Small intestine (tissue), 16 donors: ENCODE measurements around the gene SLC30A5. TPM values are rescaled to one million over a fixed set of nuclear protein-coding genes. Genes with fewer than 3 reads are reported as not detected.
"Not testable (repeated sequence)": the region's sequence is repeated elsewhere in the genome, so short reads cannot be mapped to it uniquely, and the experiment has no call there.

ENCODE experiments used
- DNase-seq, 2 donors: peaks; one replicate each; pipeline versions ENCODE4 v3.0.0 to v3.0.0-alpha.2; 2013
- FAIRE-seq: peaks from 2 replicates; lab custom pipeline; 2012; peaks lifted over from hg19 to GRCh38; lab: Jason Lieb, UNC
- H3K27ac ChIP-seq, 3 donors: one replicate each; pipeline ENCODE4 v1.5.1; 2013; ENCODE audit warnings: low read length in 2 of 3, mild to moderate bottlenecking in 2 of 3, control low read depth in 1 of 3, inconsistent platforms in 1 of 3, low read depth in 1 of 3, moderate library complexity in 1 of 3
- H3K27me3 ChIP-seq, 3 donors: one replicate each; pipeline ENCODE4 v1.6.1; 2013; ENCODE audit warnings: low read length in 3 of 3, inconsistent platforms in 1 of 3; ENCODE audit not compliant: control insufficient read depth in 3 of 3, insufficient read depth in 3 of 3
- H3K36me3 ChIP-seq, 3 donors: one replicate each; pipeline ENCODE4 v1.6.1; 2013; ENCODE audit warnings: low read length in 3 of 3, inconsistent platforms in 1 of 3, low read depth in 1 of 3, mild to moderate bottlenecking in 1 of 3, moderate library complexity in 1 of 3; ENCODE audit not compliant: control insufficient read depth in 3 of 3, insufficient read depth in 2 of 3
- H3K4me1 ChIP-seq, 3 donors: one replicate each; pipeline ENCODE4 v1.6.1; 2013; ENCODE audit warnings: low read length in 2 of 3, inconsistent platforms in 1 of 3, low read depth in 1 of 3, mild to moderate bottlenecking in 1 of 3, moderate library complexity in 1 of 3; ENCODE audit not compliant: control insufficient read depth in 3 of 3, insufficient read depth in 2 of 3
- H3K4me3 ChIP-seq, 3 donors: one replicate each; pipeline ENCODE4 v1.5.1; 2013; ENCODE audit warnings: low read length in 3 of 3, control low read depth in 1 of 3, inconsistent platforms in 1 of 3, low read depth in 1 of 3, mild to moderate bottlenecking in 1 of 3, moderate library complexity in 1 of 3
- H3K9me3 ChIP-seq, 2 donors: one replicate each; pipeline ENCODE4 v1.6.1; 2013; ENCODE audit warnings: low read depth in 1 of 2, low read length in 1 of 2; ENCODE audit not compliant: control insufficient read depth in 2 of 2, insufficient read depth in 1 of 2
- WGBS, 3 donors: extraction: QIAGEN DNeasy Blood & Tissue Kit; methylation state at CpG; one replicate each; pipeline ENCODE4 v1.1.7; 2013; 5-methylcytosine and 5-hydroxymethylcytosine counted together
- long read RNA-seq, 10 donors: transcript quantifications; one replicate each; lab custom pipeline, GENCODE V29; 2026
- polyA plus RNA-seq, 4 donors: library from polyadenylated mRNA; stranded (reverse) in 3 of 4; unstranded in 1 of 4; fragments of 200-250 nt in 3 of 4; fragments of 120-200 nt in 1 of 4; gene quantifications; one replicate each; pipeline versions ENCODE4 v1.2.1 to v1.2.3, GENCODE V29; 2013
- donor health status: healthy with polysubstance abuse.
- donor health status: control.
- donor health status: control.
- donor health status: Bipolar disorder and iron deficiency.
- donor health status: healthy.

Gene SLC30A5
- polyA plus RNA-seq, result 10 to 100 TPM; 22.7 to 49.5 (median 30.8) TPM
- long read RNA-seq, donor 1, full-length matches to known transcripts, result 20 of 20 reads
- long read RNA-seq, donor 1, partial matches to known transcripts, result 0 of 20 reads
- long read RNA-seq, donor 1, other reads (novel, unspliced or antisense), result 0 of 20 reads
- long read RNA-seq, donor 2, full-length matches to known transcripts, result 3 of 3 reads
- long read RNA-seq, donor 2, partial matches to known transcripts, result 0 of 3 reads
- long read RNA-seq, donor 2, other reads (novel, unspliced or antisense), result 0 of 3 reads
- long read RNA-seq, donor 3, result 0 reads
- long read RNA-seq, donor 4, result 0 reads
- long read RNA-seq, donor 5, partial matches to known transcripts, result 0 of 3 reads
- long read RNA-seq, donor 5, other reads (novel, unspliced or antisense), result 0 of 3 reads
- long read RNA-seq, donor 6, full-length matches to known transcripts, result 8 of 8 reads
- long read RNA-seq, donor 6, partial matches to known transcripts, result 0 of 8 reads
- long read RNA-seq, donor 6, other reads (novel, unspliced or antisense), result 0 of 8 reads
- long read RNA-seq, donor 7, full-length matches to known transcripts, result 12 of 17 reads
- long read RNA-seq, donor 7, partial matches to known transcripts, result 0 of 17 reads
- long read RNA-seq, donor 7, other reads (novel, unspliced or antisense), result 5 of 17 reads
- long read RNA-seq, donor 8, result 0 reads
- long read RNA-seq, donor 9, full-length matches to known transcripts, result 3 of 3 reads
- long read RNA-seq, donor 9, partial matches to known transcripts, result 0 of 3 reads
- long read RNA-seq, donor 9, other reads (novel, unspliced or antisense), result 0 of 3 reads
- long read RNA-seq, donor 10, full-length matches to known transcripts, result 10 of 20 reads
- long read RNA-seq, donor 10, partial matches to known transcripts, result 10 of 20 reads
- long read RNA-seq, donor 10, other reads (novel, unspliced or antisense), result 0 of 20 reads

- Histone ChIP-seq H3K9me3 (no peaks in the 10 kb centered on the region), H3K27ac (peak within 1 kb of the TSS; percentile 90 to 99 (median 97)), H3K4me1 (peaks cover 0 to 5% (median 4%) of the 10 kb centered on the region in 3 donors), H3K27me3 (no peaks in the 10 kb centered on the region), H3K4me3 (peak within 1 kb of the TSS; percentile 58 to 97 (median 71)), H3K36me3 (peaks cover 0 to 19% (median 2%) of the 10 kb centered on the region in 3 donors)
- 0% methylated on average over 44 to 79 of the region's 79 CpGs for WGBS, 3 donors
- DNase-seq (peak; percentile 99 to 100), FAIRE-seq (no peak)
Observed at GRCh38 chr5:69093771-69094482, at the start of gene SLC30A5. Gene SLC30A5, plus strand, starts transcription at chr5:69094014. Its CDS starts 242 bp downstream, at chr5:69094256.

GRCh38 chr5:69045213-69045612 lies 48.6 kb upstream of the SLC30A5 start:
- not testable (repeated sequence) for H3K4me3 ChIP-seq, H3K4me1 ChIP-seq, H3K27ac ChIP-seq, H3K9me3 ChIP-seq, H3K27me3 ChIP-seq, H3K36me3 ChIP-seq, DNase-seq, FAIRE-seq
- WGBS, 3 donors, result 94 to 95% (median 95%) methylated on average over 6 of the region's 6 CpGs

DNA sequence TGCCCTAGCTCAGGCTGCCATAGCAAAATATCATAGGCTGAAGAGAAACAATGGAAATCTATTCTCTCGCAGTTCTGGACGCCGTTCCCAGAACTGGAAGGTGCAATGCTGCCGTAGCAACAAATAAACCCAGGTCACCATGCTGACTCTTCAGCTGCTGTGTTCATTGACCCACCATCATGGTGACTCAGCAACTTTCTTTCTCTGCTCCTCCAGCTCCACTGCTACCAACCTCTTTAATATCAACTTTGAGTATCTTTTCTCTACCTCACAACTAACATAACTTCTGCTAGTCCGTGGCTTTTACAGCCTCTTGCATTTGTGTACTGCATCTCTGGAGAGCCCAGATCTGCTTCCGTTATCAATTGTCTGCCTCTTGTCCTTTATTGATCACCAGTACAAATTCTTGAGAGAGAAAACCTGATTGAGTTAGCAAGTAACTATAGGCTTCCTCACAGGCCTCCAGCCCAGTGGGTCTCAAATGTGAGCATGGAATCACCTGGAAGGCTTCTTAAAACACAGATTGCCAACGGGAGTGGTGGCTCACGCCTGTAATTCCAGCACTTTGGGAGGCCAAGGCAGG lies 47.3 kb upstream of the SLC30A5 start:
- no peaks in the 10 kb centered on the region for H3K36me3 ChIP-seq
- H3K4me3 ChIP-seq, result no peak overlapping the region
- FAIRE-seq, result no peak
- H3K27ac ChIP-seq, result no peak overlapping the region
- H3K4me1 ChIP-seq, result peaks cover 0 to 2% (median 0%) of the 10 kb centered on the region in 3 donors
- H3K9me3 ChIP-seq, result no peaks in the 10 kb centered on the region
- WGBS, 3 donors, result 90 to 93% (median 92%) methylated on average over 8 of the region's 8 CpGs
- no peaks in the 10 kb centered on the region for H3K27me3 ChIP-seq
- peak; percentile 26 to 58 for DNase-seq

- Histone ChIP-seq H3K27ac (no peak overlapping the region), H3K4me1 (peaks cover 0 to 2% (median 0%) of the 10 kb centered on the region in 3 donors), H3K36me3 (no peaks in the 10 kb centered on the region), H3K9me3 (no peaks in the 10 kb centered on the region), H3K27me3 (no peaks in the 10 kb centered on the region), H3K4me3 (no peak overlapping the region)
- WGBS, 3 donors, result 22 to 31% (median 29%) methylated on average over 3 of the region's 3 CpGs
- no peak for DNase-seq
- FAIRE-seq, result no peak
Observed at GRCh38 chr5:69048230-69048629, 45.6 kb upstream of the SLC30A5 start.

- Histone ChIP-seq H3K4me1 (peaks cover 0 to 2% (median 0%) of the 10 kb centered on the region in 3 donors), H3K36me3 (no peaks in the 10 kb centered on the region), H3K9me3 (no peaks in the 10 kb centered on the region), H3K27ac (peak overlapping the region in 1 of 3 donors; percentile 45), H3K4me3 (no peak overlapping the region), H3K27me3 (no peaks in the 10 kb centered on the region)
- DNase-seq (peak in 1 of 2 donors; percentile 71), FAIRE-seq (no peak)
- 73 to 77% (median 76%) methylated on average over 1 of the region's 1 CpG for WGBS, 3 donors
Observed at GRCh38 chr5:69049151-69049550, 44.7 kb upstream of the SLC30A5 start.

- no peak for DNase-seq
- Histone ChIP-seq H3K4me1 (peaks cover 0 to 2% (median 0%) of the 10 kb centered on the region in 3 donors), H3K9me3 (no peaks in the 10 kb centered on the region), H3K4me3 (no peak overlapping the region), H3K27me3 (no peaks in the 10 kb centered on the region), H3K27ac (no peak overlapping the region), H3K36me3 (no peaks in the 10 kb centered on the region)
- FAIRE-seq, result no peak
- 21 to 34% (median 30%) methylated on average over 2 of the region's 2 CpGs for WGBS, 3 donors
Observed at GRCh38 chr5:69049796-69050195, 44.0 kb upstream of the SLC30A5 start.

GRCh38 chr5:69050214-69050613 lies 43.6 kb upstream of the SLC30A5 start:
- peaks cover 0 to 2% (median 0%) of the 10 kb centered on the region in 3 donors for H3K4me1 ChIP-seq
- H3K9me3 ChIP-seq, result no peaks in the 10 kb centered on the region
- H3K27ac ChIP-seq, result no peak overlapping the region
- H3K36me3 ChIP-seq, result no peaks in the 10 kb centered on the region
- no peaks in the 10 kb centered on the region for H3K27me3 ChIP-seq
- FAIRE-seq (no peak), DNase-seq (no peak)
- no peak overlapping the region for H3K4me3 ChIP-seq
- 41 to 79% (median 49%) methylated on average over 3 of the region's 3 CpGs for WGBS, 3 donors
